Measurements from ENCODE around the gene CCDC180.

DNA sequence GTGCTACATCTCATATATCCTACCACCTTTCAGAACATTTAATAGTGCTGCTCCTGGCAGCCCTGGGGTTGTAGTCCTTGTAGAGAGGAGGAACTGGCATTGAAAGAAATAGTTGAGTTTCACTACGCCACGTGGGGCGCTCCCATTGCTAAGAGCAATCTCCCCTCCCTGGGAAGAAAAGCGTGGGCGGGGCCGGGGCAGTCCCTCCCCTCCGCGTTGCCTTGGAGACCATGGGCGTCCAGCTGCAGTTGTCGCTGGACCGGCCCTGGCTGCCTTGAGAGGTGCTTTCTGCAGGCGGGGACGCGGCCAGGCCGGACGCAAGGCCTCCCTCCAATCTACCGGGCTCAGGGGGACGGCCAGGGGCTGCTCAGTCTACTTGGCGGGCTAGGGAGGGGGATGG, 368 bp upstream of the CCDC180 start:
- TF ChIP-seq POLR2A (IDR thresholded peaks at IDR 0.05; ENCODE audit: low read depth, low read length): no peak
- no peak for TF ChIP-seq POLR2AphosphoS5 (IDR thresholded peaks at IDR 0.05; ENCODE audit: low read depth, low read length)
- no peak for TF ChIP-seq TAF1 (IDR thresholded peaks at IDR 0.05; ENCODE audit: low read depth, low read length)
